Osteocyte (in vitro differentiated cells): Measurements from ENCODE around the gene ZNF563. TPM values are rescaled to one million over a fixed set of nuclear protein-coding genes. Genes with fewer than 3 reads are reported as not detected.

Experiments used
- DNase-seq: peaks from one replicate; pipeline ENCODE4 v3.0.0; 2021; ENCODE audit warnings: mixed read lengths; ENCODE audit not compliant: unreplicated experiment; ENCODE audit errors: extremely low spot score
- H3K27ac Mint-ChIP-seq: one replicate; pipeline ENCODE4 v1.8.0; 2021; ENCODE audit warnings: mild to moderate bottlenecking, mixed read lengths; ENCODE audit not compliant: unreplicated experiment
- H3K27me3 Mint-ChIP-seq: one replicate; pipeline ENCODE4 v1.8.0; 2021; ENCODE audit warnings: mixed read lengths; ENCODE audit not compliant: unreplicated experiment
- H3K36me3 Mint-ChIP-seq: one replicate; pipeline ENCODE4 v1.8.0; 2021; ENCODE audit warnings: mixed read lengths; ENCODE audit not compliant: unreplicated experiment
- H3K4me1 Mint-ChIP-seq: one replicate; pipeline ENCODE4 v1.8.0; 2021; ENCODE audit warnings: mixed read lengths; ENCODE audit not compliant: unreplicated experiment
- H3K4me3 Mint-ChIP-seq: one replicate; pipeline ENCODE4 v1.8.0; 2021; ENCODE audit warnings: mild to moderate bottlenecking, moderate library complexity, mixed read lengths; ENCODE audit not compliant: unreplicated experiment
- H3K9me3 Mint-ChIP-seq: one replicate; pipeline ENCODE4 v1.8.0; 2021; ENCODE audit warnings: mixed read lengths; ENCODE audit not compliant: unreplicated experiment
- total RNA-seq: library from RNA; stranded (reverse); gene quantifications from 2 replicates; pipeline ENCODE4 v1.2.1, GENCODE V29; 2021
- TF ChIP-seq, protein P1 (sequence below): fragments of 200-600 bp; sonication (generic); IDR thresholded peaks from 2 replicates; pipeline ENCODE4 v1.5.0; 2021; ENCODE audit warnings: antibody characterized with exemption, mild to moderate bottlenecking, moderate library complexity

The ZNF563 gene
- total RNA-seq, 1 donor from 2014 or later: 1.4 TPM

DNA sequence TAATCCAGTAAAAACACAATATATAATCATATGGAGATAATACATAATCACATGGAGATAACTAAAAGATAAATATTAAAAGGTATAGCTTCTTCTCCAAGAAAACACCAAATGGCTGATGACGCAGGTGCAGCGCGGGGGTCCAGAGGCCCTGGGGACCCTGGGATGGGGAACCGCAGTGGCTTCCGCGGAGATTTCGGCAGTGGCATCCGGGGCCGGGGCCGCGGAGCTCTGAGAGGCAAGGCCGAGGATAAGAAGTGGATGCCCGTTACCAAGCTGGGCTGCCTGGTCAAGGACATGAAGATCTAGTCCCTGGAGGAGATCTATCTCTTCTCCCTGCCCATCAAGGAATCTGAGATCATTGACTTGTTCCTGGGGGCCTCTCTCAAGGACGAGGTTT, 49.2 kb downstream of the ZNF563 start:
- H3K36me3 Mint-ChIP-seq: peaks cover 25% of the 10 kb centered on the region
- DNase-seq: peak; percentile 69
- peaks cover 6% of the 10 kb centered on the region for H3K4me1 Mint-ChIP-seq
- H3K9me3 Mint-ChIP-seq: peaks cover 25% of the 10 kb centered on the region
- TF ChIP-seq, protein P1, sequence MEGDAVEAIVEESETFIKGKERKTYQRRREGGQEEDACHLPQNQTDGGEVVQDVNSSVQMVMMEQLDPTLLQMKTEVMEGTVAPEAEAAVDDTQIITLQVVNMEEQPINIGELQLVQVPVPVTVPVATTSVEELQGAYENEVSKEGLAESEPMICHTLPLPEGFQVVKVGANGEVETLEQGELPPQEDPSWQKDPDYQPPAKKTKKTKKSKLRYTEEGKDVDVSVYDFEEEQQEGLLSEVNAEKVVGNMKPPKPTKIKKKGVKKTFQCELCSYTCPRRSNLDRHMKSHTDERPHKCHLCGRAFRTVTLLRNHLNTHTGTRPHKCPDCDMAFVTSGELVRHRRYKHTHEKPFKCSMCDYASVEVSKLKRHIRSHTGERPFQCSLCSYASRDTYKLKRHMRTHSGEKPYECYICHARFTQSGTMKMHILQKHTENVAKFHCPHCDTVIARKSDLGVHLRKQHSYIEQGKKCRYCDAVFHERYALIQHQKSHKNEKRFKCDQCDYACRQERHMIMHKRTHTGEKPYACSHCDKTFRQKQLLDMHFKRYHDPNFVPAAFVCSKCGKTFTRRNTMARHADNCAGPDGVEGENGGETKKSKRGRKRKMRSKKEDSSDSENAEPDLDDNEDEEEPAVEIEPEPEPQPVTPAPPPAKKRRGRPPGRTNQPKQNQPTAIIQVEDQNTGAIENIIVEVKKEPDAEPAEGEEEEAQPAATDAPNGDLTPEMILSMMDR: no peak
- H3K27me3 Mint-ChIP-seq: no peaks in the 10 kb centered on the region
- H3K27ac Mint-ChIP-seq: no peak overlapping the region
- no peak overlapping the region for H3K4me3 Mint-ChIP-seq

DNA sequence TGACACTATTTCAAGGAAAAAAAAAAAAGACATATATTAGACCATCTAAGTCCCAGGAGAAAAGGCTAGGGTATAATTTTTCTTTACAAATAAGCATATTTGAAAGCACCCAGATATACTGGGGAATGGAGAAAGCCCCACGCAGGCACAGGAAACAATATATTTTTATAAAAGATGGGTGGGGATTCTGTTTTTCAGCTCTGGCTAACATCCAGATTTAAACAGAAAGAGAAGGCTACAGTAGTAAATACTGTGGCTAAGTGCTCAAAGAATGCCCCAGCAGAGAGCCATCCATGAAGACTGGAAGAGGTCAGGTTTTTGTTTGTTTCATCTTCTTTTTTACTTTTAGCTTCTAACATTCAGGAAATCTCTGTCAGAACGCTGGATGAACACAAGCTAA, 54.7 kb downstream of the ZNF563 start:
- H3K4me1 Mint-ChIP-seq: no peaks in the 10 kb centered on the region
- TF ChIP-seq, protein P1: no peak

DNA sequence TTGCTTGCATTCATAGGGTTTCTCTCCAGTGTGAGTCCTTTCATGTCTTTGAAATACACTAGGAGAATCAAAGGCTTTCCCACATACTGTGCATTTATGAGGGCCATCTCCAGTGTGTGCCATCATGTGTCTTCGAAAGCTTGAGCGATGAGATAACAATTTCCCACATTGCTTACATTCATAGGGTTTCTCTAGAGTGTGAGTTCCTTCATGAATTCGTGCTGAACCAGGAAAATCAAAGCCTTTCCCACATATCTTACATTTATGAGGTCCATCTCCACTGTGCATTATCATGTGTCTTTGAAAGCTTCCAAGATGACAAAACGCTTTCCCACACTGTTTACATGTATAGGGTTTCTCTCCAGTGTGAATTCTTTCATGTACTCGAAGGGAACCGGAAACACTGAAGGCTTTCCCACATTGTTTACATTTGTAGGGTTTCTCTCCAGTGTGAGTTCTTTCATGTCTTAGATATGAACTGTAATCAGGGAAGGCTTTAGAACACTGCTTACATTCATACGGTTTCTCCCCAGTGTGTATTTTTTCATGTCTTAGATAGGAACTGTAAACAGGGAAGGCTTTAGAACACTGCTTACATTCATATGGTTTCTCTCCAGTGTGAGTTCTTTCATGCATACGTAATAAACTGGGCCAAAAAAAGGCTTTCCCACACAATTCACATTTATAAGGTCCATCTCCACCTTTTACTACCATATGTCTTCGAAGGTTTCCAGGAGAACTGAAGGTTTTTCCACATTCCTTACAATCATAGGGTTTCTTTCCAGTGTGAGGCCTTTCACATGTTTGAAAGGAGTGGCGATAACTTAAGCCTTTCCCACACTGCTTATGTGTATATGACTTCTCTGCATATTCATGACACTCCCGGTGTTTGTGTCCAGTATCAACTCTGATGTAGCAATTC, 60.2 kb downstream of the ZNF563 start:
- Mint-ChIP-seq H3K27ac (no peak overlapping the region), H3K27me3 (no peaks in the 10 kb centered on the region), H3K9me3 (peaks cover 60% of the 10 kb centered on the region), H3K36me3 (peaks cover 67% of the 10 kb centered on the region), H3K4me3 (no peak overlapping the region), H3K4me1 (no peaks in the 10 kb centered on the region)
- DNase-seq: peak; percentile 6
- TF ChIP-seq, protein P1: no peak

More for the DNA sequence above, 54.7 kb downstream of the ZNF563 start:
- no peak for DNase-seq
- no peak overlapping the region for H3K27ac Mint-ChIP-seq
- no peak overlapping the region for H3K4me3 Mint-ChIP-seq
- no peaks in the 10 kb centered on the region for H3K27me3 Mint-ChIP-seq
- peaks cover 50% of the 10 kb centered on the region for H3K9me3 Mint-ChIP-seq
- peaks cover 57% of the 10 kb centered on the region for H3K36me3 Mint-ChIP-seq

DNA sequence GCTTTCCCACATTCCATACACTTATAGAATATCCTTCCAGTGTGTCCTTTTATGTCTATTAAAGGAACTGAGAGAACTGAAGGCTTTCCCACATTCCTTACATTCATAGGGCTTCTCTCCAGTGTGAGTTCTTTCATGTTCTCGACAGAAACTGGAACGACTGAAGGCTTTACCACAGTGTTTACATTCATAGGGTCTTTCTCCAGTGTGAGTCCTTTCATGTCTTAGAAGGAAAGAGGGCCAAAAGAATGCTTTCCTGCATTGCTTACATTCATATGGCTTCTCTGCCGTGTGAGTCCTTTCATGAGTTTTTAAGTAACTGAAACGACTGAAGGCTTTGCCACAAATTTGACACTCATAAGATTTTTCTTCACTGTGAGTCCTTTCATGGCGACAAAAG, 61.0 kb downstream of the ZNF563 start:
- no peak for DNase-seq
- Mint-ChIP-seq H3K27me3 (no peaks in the 10 kb centered on the region), H3K4me3 (no peak overlapping the region), H3K4me1 (no peaks in the 10 kb centered on the region), H3K9me3 (peaks cover 59% of the 10 kb centered on the region), H3K36me3 (peaks cover 63% of the 10 kb centered on the region), H3K27ac (no peak overlapping the region)
- TF ChIP-seq, protein P1: no peak

DNA sequence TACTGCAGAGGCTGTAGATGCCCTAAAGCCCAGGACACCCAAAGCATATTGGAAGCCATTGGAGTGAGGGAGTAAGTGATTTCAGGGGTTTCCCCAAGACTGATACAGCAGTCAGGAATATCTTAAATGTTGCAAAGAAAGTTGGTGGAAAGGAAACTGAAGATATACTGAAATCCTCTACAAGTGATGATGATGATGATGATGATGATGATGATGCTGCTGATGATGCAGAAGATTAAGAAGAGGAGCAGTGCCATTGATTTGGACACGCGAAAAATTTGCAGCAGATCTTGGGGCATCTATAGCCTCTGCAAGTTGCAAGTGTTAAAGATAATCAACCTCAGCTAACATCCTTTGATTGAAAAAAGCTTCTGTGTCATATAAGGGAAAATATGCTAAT, 62.6 kb downstream of the ZNF563 start:
- H3K9me3 Mint-ChIP-seq: peaks cover 52% of the 10 kb centered on the region
- H3K4me3 Mint-ChIP-seq: no peak overlapping the region
- H3K36me3 Mint-ChIP-seq: peaks cover 51% of the 10 kb centered on the region
- H3K27ac Mint-ChIP-seq: no peak overlapping the region
- TF ChIP-seq, protein P1: no peak
- no peaks in the 10 kb centered on the region for H3K27me3 Mint-ChIP-seq
- no peaks in the 10 kb centered on the region for H3K4me1 Mint-ChIP-seq
- no peak for DNase-seq
